Body of pancreas (tissue), 4 donors: ENCODE results near the gene CXXC5.

ENCODE experiments used
- CTCF ChIP-seq, 7 experiments: fragments of 450-650 bp in 4 of 7; fragments of 200-600 bp in 3 of 7; sonication (generic) in 3 of 7; IDR thresholded peaks; one replicate each; pipeline ENCODE4 v1.5.1; 2016 to 2019; ENCODE audit warnings: antibody characterized with exemption in 7 of 7
- POLR2A ChIP-seq, 3 donors: fragments of 450-650 bp; IDR thresholded peaks; one replicate each; pipeline ENCODE4 v1.6.1; 2016; ENCODE audit warnings: antibody characterized with exemption in 3 of 3, mild to moderate bottlenecking in 2 of 3

GRCh38 chr5:139644001-139644456 lies 4.1 kb upstream of the CXXC5 start:
- TF ChIP-seq CTCF (IDR thresholded peaks at IDR 0.05) (no peak), POLR2A (IDR thresholded peaks at IDR 0.05) (no peak)
